HK-2 (cell line): ENCODE results near the gene SGMS1.
"Not testable (repeated sequence)": the region's sequence is repeated elsewhere in the genome, so short reads cannot be mapped to it uniquely, and the experiment has no call there.

Experiments used
- DNase-seq: peaks from one replicate; pipeline ENCODE4 v3.0.0-alpha.2; 2018; ENCODE audit not compliant: unreplicated experiment

The SGMS1 gene

DNA sequence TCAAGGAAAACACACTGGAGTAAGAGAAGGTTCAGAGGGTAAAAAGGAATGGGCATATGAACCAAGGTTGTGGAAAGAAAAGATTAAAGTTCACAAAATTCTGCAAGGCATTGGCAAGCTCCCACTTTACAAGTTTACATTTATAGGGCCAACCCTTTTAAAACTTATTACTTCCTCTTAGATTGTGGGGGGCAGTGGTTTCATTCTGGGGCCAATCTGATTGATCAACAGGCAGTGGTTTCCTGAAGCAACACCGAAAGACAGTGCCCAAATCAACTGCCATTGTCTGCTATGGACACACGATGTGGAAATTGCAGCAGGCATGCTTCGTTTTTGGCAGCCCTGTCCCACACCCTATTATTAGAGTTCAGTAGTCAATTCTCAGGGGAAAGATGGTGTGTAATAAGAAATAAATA, 154.0 kb downstream of the SGMS1 start:
- no peak for DNase-seq

- DNase-seq = no peak
Measured at GRCh38 chr10:50469288-50469687, 154.5 kb downstream of the SGMS1 start.

DNA sequence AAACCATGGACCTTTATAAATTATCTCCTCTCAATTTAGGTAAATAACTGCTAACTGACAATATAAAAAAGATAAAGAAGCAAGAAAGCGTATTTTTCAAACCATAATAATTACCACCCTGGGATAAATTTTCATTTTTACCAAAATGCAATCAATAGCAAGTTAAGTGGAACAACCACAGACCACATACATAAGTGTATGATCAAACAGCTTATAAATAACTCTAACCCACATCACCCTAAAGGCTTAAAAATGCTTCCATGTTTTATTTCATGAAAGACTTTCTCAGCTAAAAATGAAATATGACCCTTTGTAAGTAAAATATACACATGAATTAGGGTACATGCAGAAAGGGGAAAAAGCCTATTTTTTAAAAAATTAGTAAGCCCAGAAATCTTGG, 156.5 kb downstream of the SGMS1 start:
- DNase-seq = no peak

DNA sequence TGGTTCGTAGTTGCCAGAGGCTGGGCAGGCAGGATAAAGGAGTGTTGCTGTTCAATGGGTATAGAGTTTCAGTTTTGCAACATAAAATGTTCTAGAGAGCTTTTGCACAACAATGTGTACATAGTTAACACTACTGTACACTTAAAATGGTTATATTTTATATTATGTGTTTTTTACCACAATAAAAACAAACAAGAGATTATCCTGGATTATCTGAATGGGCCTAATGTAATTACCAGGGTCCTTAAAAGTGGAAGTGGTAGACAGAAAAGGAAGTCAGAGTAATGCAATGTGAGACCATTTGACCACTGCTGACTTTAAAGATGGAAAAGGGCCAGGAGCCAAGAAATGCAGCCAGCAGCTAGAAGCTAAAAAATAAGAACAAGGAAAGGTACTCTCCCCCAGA, 159.7 kb downstream of the SGMS1 start:
- no peak for DNase-seq

- no peak for DNase-seq
Measured at GRCh38 chr10:50461834-50462233, 161.9 kb downstream of the SGMS1 start.

GRCh38 chr10:50461123-50461522, 162.6 kb downstream of the SGMS1 start:
- no peak for DNase-seq

- DNase-seq = no peak
Measured at GRCh38 chr10:50456719-50457118, 167.0 kb downstream of the SGMS1 start.

DNA sequence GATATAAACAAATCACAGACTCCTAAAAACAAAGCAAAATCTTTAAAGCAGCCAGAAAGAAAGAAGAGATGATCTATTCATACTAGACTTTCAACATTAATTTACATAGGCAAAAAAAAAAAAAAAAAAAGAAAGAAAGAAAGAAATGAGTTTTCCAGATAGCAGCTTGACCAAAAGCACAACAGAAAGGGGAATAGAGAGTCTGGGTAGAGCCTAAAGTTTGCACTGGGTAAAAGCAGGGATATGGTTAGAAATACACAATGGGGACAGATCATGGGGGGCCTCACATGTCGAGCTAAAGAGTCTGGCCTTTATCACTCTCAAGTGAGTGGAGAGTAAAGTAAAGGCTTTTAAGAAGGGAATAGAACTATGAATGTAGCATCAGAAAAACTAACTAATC, 169.8 kb downstream of the SGMS1 start:
- no peak for DNase-seq

DNA sequence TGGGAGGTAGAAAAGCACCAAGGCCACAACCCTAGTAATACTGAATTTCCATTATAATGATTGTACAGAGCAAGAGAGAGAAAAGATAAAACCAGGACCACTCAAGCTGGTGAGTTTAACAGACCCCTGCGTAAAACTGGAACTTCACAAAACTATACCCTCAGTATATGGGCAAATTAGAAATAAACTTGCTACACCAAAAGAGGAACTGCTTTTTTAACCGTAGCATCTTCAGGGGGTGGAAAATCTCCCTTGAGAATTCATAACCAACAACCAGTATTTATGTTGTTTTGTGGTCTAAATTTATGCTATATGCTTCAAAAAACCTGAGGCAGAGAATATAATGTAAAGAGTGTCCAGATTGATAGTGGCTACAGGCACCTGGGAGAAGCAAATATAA, 171.2 kb downstream of the SGMS1 start:
- DNase-seq = no peak

GRCh38 chr10:50447691-50448090, 176.1 kb downstream of the SGMS1 start:
- no peak for DNase-seq

GRCh38 chr10:50445777-50446176, 178.0 kb downstream of the SGMS1 start:
- DNase-seq = not testable (repeated sequence)

- no peak for DNase-seq
Measured at GRCh38 chr10:50440489-50440888, 183.3 kb downstream of the SGMS1 start.

GRCh38 chr10:50439806-50440205, 183.9 kb downstream of the SGMS1 start:
- DNase-seq = no peak

DNA sequence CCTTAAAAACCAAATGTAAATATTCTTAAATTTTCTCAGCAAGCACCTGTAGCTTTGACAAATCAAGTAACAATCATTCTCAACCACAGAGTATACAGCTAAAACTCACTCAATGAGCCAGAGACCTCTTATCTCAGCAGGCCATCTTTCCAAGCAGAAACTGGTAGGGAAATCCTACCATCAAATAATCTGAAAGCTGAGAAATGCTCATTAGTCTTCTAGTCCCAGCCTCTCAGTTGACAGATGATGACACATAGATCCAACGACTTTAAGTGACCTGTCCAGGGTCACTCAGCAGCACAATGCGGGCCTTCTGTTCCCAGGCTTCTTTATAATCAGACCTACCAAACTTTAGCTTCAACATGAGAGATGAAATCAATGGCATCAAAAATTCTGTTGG, 184.6 kb downstream of the SGMS1 start:
- DNase-seq = no peak

DNA sequence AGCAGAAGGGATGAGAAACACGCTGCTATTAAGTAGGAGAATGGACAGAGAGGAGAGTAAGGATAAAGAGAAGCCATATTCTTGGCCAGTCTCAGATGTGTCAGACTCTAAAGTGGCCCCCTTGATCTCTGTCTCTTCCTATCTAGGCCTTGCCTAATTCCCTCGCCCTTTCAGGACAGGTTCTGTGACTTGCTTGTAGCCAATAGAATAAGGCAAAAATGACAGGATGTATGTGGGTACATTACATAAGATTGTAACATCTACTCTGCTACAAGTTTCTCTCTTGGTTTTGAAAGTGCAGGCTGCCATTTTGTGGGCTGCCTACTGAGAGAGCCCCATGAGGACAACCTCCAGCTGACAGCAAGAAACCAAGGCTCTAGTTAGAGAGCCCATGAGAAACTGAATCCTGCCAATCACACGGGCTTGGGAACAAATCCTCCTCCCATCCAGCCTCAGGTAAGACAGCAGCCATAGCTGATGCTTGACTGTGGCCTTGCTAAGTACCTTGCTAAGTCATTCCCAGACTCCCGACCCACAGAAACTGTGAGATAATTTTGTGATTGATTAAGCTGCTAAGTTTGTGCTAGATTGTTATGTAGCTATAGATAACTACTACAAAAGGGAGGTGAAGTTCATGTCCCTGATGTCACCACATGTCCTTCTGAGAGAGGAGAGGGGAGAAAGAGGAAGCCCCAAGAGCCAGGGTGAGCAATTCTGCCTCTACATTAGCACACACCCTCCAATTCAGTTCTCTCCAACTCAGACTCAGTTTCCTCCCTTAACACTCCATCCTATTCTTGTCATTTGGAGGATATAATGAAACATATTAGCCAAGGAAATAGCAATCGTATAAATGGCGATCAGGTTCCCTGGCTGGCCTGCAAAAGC, 185.5 kb downstream of the SGMS1 start:
- no peak for DNase-seq

- DNase-seq = no peak
Measured at GRCh38 chr10:50437248-50437647, 186.5 kb downstream of the SGMS1 start.

DNA sequence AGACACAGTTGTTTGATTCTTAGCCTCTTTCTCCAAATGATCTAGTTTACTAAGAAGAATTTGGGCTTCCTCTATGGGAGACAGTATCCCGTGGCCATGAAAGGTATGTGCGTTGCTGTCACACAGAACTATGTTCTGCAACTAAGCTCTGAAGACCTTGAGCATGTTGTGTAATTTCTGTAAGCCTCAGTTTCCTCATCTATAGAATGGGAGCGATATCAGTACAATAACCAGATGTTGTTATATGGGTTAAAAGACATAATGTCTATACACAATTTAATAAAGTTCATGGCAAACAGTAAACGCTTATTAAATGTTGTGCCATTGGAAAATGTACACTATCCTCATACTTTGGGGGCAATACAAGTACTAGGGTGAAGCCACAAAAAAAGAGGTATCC, 187.0 kb downstream of the SGMS1 start:
- DNase-seq = no peak

- no peak for DNase-seq
Measured at GRCh38 chr10:50432211-50433009, 191.3 kb downstream of the SGMS1 start.

- DNase-seq = no peak
Measured at GRCh38 chr10:50431791-50432190, 192.0 kb downstream of the SGMS1 start.

DNA sequence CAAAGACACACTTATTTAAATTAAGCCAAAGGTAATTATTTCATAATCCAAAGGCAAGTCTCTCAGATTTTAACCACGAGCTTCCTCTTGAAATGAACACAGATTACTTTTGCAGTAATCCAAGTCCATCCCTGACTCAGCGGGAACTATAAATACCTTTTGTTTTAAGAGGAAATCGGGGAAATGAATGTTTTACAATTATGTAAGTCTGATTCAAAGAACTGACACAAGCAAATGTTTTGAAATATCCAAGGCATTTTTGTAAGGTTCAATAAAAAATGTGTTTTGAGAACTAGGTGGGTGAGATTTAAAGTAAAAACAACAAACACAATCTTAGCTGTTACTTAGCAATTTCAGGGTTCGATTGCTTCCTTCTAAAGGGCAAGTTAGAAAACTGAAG, 192.6 kb downstream of the SGMS1 start:
- no peak for DNase-seq

DNA sequence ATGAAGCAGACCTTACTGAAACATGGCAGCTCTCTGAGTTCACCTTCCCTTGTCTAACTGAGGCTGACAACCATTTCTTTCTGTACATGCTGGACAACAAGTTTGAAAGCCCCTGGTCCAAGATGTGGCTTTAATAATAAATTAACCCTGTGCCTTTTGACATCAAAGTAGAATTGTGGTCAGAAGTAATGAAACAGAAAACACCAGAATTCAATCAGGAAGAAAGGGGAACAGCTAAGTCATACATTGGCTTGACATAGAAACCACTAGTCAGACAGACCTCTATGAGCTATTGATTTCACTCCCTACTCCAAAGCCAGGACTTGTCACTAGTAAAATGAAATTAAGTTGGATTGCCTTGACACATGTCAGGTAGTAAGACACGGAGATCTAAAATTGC, 197.3 kb downstream of the SGMS1 start:
- DNase-seq = no peak

DNA sequence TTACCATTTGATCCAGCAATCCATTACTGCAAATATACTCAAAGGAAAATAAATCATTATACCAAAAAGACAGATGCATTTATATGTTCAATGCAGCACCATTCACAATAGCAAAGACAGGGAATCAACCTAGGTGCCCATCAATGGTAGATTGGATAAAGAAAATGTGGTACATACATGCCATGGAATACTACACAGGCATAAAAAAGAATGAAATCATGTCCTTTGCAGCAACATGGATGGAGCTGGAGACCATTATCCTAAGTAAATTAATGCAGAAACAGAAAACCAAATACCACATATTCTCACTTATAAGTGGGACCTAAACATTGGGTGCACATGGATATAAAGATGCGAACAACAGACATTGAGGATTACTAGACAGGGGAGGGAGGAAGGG, 198.5 kb downstream of the SGMS1 start:
- not testable (repeated sequence) for DNase-seq

DNA sequence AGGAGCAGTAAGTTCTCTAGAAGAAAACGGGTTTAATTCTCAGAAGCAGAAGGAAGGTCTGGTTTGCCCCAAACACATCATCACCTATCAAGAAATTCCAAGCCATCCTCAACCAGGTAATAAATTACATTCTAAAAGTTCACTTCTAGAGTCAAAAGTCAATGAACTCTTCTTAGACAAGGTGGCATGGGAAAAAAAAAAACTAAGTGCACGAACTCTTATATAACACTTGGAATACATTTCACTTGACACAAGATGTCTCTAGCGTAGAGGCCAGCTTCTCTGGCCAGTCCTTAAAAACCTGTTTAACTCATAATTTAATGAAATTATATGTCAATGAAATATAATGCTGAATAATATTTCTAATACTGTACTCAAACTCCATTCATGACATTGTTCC, 200.3 kb downstream of the SGMS1 start:
- DNase-seq = no peak
